Measurements from ENCODE around the gene CD276.
"Not testable (repeated sequence)": the region's sequence is repeated elsewhere in the genome, so short reads cannot be mapped to it uniquely, and the experiment has no call there.

Gene CD276

GRCh38 chr15:73683777-73684580 is at the start of gene CD276:
Gene CD276 (plus strand): TSS chr15:73684383. CDS start chr15:73699640, 15,257 bp downstream.
- peak within 1 kb of the TSS; percentile 65 for H3K4me3 ChIP-seq (ENCODE audit: low read length)
- DNase-seq (ENCODE audit: low read depth), result peak; percentile 33
- no peak for TF ChIP-seq CTCF (IDR thresholded peaks at IDR 0.05; ENCODE audit: insufficient read depth, low read depth, low read length, missing control alignments)

GRCh38 chr15:73637527-73637926 is 46.7 kb upstream of the CD276 start:
- no peak for TF ChIP-seq CTCF (IDR thresholded peaks at IDR 0.05; ENCODE audit: insufficient read depth, low read depth, low read length, missing control alignments)
- H3K4me3 ChIP-seq (ENCODE audit: low read length), result no peak overlapping the region
- DNase-seq (ENCODE audit: low read depth), result no peak

GRCh38 chr15:73639464-73639863 is 44.7 kb upstream of the CD276 start:
- DNase-seq (ENCODE audit: low read depth), result peak; percentile 69
- H3K4me3 ChIP-seq (ENCODE audit: low read length), result not testable (repeated sequence)

- DNase-seq (ENCODE audit: low read depth), result peak; percentile 84
- no peak overlapping the region for H3K4me3 ChIP-seq (ENCODE audit: low read length)
- no peak for TF ChIP-seq CTCF (IDR thresholded peaks at IDR 0.05; ENCODE audit: insufficient read depth, low read depth, low read length, missing control alignments)
Measured at GRCh38 chr15:73647259-73648013, 36.7 kb upstream of the CD276 start.

- no peak for TF ChIP-seq CTCF (IDR thresholded peaks at IDR 0.05; ENCODE audit: insufficient read depth, low read depth, low read length, missing control alignments)
- no peak for DNase-seq (ENCODE audit: low read depth)
- H3K4me3 ChIP-seq (ENCODE audit: low read length), result no peak overlapping the region
Measured at GRCh38 chr15:73648014-73648295, 36.2 kb upstream of the CD276 start.

- H3K4me3 ChIP-seq (ENCODE audit: low read length), result no peak overlapping the region
- TF ChIP-seq CTCF (IDR thresholded peaks at IDR 0.05; ENCODE audit: insufficient read depth, low read depth, low read length, missing control alignments), result no peak
- DNase-seq (ENCODE audit: low read depth), result peak; percentile 85
Measured at GRCh38 chr15:73650416-73651126, 33.6 kb upstream of the CD276 start.

GRCh38 chr15:73654659-73655058 is 29.5 kb upstream of the CD276 start:
- no peak for TF ChIP-seq CTCF (IDR thresholded peaks at IDR 0.05; ENCODE audit: insufficient read depth, low read depth, low read length, missing control alignments)
- H3K4me3 ChIP-seq (ENCODE audit: low read length), result no peak overlapping the region
- DNase-seq (ENCODE audit: low read depth), result no peak

All from epithelial cell of esophagus (primary cell).